HG03432 (cell line): ENCODE data around the gene FKBP7.
"Not testable (repeated sequence)": the region's sequence is repeated elsewhere in the genome, so short reads cannot be mapped to it uniquely, and the experiment has no call there.

Experiments used
- ATAC-seq: cut with Tn5 transposase; IDR thresholded peaks from one replicate; pipeline ENCODE4 v1.9.1; 2021; ENCODE audit warnings: mild to moderate bottlenecking, moderate library complexity; ENCODE audit not compliant: unreplicated experiment

The FKBP7 gene

DNA sequence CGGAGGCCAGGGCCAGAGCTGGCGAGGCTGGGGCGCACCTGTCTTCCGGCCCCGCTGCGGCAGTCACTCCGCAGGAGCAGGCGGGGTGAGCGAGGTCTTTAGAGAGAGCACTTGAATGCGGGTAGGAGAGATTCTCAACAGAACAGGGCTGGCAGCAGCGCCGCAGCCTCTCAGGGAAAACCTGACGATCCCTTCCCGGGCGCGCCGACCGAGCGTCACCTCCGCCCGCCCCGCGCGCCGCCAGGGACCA, 28.0 kb downstream of the FKBP7 start:
- peak; percentile 49 for ATAC-seq

DNA sequence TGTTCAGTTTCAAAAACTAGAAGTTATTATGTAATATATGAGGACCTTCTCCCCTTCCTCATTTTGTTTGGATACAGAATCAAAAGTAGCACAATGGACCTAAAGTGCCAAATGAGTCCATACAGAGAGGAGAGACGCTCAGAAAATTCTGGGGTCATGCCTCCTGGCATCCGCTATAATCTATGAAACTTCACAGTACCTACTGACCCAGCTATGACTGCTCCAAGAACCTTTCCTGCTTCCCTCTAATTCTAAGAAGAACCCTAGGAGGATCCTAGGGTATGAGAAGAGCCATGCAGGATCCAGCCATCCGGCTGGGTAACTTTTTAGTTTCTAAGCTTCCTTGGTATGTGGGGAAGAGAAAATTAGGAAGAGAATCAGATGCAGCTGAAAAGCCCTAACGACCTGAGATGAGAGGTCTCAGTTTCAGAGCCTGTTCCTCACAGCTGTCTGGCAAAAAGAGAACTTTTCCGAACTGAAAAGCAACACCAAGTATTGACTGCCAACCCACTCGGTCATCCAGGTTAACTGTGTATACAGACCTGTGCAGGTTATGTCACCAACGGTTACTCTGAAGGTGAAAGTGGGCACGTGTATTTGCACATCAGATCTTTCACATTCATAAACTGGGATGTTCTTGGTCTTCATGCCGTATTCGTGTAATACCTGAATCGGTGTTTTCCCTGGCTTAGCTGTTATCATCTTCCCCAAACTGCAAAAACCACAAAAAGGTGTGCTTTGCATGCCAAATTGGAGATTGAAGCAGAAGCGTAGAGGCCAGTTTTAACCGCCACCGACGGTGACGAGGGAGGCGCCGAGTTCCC, 28.5 kb downstream of the FKBP7 start:
- ATAC-seq, result no peak

DNA sequence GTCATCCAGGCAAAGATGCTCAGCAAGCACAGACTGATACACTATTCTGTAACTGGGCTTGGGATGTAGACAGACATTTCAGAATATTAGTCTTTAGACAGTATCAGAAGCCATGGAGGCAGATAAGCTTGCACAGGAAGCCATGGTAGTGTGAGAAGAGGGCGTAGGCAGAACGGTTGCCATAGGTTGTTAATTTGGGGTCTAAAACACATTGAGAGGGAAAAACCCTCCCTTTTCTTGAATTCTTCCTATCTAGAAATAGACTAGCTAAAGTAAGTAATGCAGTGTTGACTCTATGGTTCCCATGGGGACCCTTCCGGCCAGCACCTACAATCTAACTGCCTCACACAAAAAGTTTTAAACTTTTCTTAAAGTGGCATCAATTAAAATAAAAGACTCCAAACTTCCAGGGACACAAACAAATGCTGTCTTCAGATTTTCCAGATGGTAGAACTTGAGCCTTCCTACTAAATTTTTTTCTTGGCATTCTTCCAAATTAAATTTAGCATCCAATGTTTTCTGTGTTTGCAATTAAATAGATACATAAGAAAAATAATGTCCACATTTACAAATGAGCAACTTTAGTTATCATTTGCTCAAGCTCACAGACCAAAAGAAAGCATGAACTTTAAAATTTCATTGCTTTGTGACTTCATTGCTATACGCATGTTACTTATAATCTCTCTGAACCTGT, 29.3 kb downstream of the FKBP7 start:
- no peak for ATAC-seq

DNA sequence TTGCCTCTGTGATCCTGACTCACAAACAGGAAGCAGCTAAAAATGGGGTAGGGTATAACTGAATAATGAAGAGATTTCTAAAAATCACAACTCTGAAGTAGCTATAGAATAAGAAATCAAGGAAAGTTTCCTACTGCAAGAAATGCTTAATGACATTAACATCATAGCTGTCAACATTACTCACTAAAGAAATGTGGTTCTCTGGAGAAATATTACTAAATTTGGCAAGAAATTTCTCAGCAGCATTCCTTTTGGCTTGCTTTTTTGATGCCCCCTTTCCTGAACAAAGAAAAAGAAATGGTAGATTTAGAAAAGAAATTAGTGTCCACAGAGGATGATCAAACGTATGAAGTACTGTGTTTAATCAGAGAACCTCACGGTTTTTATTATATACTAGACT, 37.0 kb downstream of the FKBP7 start:
- ATAC-seq, result no peak

DNA sequence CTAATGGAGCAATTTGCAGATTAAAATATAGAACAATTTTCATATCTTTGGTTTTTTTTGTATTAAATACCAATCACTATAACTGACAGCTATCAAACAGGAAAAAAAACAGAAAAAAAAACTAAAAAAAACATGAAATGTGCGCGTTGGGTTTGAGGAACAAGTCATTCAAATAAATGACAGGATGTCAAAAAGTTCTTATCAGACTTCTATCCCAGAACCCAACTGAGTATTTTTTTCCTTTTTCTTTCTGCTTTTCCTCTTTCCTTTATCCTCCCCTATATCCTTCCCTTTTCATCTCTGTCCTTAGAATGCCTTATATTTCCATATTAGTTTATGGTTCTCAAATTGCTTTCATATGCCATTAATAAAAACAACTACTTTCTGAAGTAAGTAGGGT, 41.7 kb downstream of the FKBP7 start:
- ATAC-seq, result no peak

DNA sequence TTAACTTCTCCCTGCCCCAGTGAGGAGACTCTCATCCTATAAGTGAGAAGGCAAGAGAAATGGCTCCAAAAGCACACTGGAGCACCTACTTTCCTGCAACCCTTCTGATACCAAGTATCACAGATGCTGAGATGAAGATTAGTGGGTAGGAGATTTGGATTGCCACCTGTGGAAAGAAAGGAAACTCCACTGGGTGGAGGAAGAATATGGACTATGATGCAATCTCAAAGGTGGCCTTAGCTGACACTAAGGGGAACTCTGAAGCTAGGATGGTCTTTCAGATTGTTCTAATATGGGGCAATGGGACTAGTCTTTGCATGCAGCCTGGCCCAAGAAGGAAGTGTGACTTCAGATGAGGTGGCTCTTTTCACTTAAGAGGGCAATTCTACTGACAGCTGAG, 49.1 kb downstream of the FKBP7 start:
- no peak for ATAC-seq

DNA sequence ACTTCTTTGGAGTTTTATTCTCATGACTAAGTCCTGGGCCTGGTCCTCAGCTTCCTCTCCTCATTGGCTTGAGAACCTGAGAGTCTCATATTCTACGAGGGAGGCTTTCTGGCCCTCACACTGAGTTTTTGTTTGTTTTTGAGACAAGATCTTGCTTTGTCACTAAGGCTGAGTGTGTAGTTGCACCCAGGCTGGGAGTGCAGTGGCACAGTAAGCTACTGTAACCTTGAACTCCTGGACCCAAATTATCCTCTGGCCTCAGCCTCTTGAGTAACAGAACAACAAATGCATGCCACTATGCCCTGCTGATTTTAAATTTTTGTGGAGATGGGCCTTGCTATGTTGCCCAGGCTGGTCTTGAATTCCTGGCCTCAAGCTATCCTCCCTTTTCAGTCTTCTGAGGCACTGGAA, 50.0 kb downstream of the FKBP7 start:
- ATAC-seq, result no peak

DNA sequence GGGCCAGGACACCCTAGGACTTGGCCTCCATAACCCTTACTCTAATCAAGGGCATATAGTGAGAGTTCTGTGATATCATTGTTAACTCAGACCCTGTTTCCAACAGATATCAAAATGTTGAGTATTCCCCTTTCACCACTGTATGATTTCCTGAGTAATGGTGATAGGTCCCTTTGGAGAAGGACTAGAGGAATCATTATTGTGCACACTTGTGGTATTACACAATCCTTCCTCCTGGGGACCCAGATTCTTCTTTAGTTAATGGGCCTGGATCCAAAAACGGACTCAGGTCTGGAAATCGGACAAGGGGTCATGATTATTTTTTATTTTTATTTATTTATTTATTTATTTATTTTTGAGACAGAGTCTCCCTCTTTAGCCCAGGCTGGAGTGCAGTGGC, 50.9 kb downstream of the FKBP7 start:
- no peak for ATAC-seq

DNA sequence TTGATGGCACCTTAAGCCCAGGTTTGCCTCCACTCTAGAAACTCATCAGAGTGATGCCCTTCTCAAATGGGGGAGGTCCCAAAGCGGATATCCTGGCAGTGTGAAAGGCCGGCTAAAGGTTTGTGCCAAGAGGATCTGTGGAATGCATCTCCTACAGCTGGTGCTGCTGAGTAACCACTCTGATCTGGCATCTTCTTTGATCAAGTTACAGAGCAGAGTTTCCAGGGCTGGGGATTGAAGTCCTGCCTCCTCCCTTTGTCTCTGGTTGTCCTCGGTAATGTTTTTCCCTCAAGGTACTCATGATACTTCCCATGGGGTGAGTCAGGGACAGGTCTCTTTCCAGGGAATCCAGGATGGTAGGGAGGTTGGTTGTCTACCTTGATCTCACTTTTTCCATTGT, 52.0 kb downstream of the FKBP7 start:
- ATAC-seq, result no peak

DNA sequence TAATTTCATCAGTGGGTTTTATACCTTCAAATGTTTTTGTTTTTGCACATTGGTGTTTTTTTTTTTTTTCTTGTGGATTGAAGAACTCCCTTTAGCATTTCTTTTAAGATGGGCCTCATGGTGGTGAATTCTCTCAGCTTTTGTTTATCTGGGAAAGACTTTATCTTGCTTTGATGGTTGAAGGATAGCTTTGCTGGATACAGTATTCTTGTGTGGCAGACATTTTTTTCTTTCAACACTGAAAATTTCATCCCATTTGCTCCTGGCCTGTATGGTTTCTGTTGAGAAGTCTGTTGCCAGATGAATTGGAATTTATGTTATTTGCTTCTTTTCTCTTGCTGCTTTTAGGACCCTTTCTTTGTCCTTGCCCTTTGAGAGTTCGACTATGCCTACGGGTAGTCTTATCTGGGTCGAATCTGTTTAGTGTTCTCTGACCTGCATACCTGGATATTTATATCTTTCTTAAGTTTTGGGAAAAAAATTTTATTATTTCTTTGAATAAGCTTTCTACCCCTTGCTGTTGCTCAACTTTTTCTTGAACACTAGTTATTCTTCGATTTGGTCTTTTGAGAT, 53.1 kb downstream of the FKBP7 start:
- ATAC-seq, result no peak

DNA sequence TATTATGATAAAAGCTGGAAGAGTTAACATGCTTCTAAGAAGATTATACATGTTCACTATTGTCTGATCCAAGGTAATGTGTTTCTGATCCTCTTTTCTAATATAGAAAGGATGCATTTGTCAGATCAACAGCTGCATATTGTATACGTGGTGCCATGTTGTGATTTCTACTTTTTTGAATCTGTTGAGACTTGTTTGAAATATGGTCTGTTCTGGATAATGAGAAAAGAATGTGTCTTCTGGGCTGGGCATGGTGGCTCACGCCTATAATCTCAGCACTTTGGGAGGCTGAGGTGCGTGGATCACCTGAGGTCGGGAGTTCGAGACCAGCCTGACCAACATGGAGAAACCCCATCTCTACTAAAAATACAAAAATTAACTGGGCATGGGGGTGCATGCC, 54.7 kb downstream of the FKBP7 start:
- not testable (repeated sequence) for ATAC-seq

DNA sequence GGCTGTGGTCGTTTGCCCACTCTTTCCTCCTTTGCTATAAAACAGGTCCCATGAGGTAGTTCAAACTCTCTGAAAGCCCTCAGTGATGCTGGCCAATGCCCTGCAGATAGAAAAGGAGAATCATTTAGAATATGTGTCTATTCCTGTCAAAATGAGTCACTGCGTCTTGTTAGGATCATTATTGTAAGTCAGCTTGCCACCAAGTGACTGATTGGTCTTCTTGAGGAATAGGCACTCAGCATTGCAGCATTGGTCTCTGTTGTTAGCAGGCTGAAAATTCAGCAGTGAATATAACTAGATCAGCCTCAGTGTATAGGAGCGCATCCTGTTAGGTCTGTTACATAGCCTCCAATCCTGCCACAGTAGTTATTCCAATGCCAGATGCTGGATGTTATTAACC, 56.3 kb downstream of the FKBP7 start:
- ATAC-seq, result no peak

DNA sequence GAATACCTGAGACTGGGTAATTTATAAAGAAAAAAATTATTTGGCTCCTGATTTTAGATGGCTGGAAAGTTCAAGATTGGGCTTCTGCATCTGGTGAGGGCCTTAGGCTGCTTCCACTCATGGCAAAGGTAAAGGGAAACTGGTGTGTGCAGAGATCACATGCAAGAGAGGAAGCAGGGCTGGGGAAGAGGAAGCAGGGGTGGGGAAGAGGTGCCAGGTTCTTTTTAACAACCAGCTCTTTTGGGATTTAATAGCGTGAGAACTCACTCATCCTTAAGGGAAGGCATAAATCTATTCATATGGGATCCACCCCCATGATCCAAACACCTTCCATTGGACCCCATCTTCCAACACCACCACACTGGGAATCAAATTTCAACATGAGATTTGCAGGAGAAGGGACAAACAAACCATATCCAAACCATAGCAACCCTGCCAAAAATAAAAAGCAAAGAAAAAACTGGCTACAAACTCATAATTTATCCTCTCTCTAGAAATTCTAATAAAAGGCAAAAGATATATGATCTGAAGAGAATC, 57.9 kb downstream of the FKBP7 start:
- ATAC-seq, result no peak

DNA sequence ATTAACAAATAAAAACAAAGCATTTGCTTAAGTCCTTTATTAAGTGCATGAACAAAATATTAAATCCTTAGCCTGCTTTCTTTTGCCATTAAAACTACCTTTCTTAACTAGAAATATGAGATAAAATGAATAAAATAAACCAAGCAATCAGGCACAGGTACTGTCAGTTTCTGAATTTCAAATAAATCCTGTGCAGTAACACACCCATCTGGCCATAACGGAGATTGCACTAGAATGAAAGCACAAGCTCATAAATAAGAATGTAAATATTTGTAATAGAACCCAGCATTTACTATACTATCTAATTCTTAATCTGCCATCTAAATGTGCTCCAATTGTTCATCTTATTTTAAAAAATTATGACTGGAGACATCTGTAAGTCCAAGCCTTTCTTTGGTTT, 59.3 kb downstream of the FKBP7 start:
- ATAC-seq, result no peak

DNA sequence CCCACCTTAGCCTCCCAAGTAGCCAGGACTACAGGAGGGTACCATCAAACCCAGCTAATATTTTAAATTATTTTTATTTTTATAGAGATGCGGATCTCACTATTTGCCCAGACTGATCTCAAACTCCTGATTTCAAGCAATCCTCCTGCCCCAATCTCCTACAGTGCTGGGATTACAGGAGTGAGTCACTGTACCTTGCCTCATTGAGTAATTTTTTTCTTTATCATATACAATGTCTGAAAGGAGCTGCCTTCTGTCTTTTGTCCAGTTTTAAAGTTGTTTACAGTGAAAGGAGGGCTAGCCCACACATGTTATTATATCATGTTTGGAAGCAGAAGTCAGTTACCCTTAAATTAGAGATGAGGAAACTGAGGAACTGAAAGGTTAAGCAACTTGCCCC, 60.0 kb downstream of the FKBP7 start:
- ATAC-seq, result no peak

DNA sequence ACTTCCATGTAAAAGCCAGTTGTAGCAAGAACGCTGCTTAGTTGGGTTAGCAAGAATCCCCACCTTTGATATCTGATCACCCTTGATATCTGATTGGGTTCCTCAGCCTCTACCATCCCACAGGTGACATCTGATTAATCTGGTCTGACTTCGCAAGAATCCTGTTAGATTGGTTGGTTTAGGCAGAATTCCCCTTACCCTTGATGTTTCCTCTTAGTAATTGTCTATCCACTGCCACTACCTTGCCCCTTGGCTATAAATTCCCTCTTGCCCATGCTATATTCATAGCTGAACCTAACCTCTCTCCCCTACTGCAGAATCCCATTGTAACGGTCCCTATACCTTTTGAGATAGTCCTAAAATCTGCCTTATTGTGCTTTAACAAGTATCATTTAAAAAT, 60.5 kb downstream of the FKBP7 start:
- no peak for ATAC-seq

DNA sequence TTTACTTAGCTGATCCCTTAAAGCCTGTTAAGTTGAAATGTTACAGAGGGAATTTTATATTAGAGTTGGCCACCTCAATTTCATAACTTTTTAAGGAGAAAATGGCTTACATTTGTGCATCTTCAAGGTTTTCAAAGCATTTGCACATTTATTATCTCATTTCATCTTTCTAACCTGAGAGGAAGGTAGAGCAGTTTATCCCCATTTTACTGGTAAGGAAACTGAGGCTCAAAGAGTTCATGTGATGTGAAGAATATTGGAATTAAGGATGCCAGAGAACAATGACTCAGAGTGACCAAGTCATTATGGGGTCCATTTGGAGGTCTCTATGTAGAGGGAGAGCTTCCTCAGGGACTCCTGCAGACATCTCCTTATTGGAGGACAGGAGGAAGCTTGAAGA, 62.4 kb downstream of the FKBP7 start:
- no peak for ATAC-seq

DNA sequence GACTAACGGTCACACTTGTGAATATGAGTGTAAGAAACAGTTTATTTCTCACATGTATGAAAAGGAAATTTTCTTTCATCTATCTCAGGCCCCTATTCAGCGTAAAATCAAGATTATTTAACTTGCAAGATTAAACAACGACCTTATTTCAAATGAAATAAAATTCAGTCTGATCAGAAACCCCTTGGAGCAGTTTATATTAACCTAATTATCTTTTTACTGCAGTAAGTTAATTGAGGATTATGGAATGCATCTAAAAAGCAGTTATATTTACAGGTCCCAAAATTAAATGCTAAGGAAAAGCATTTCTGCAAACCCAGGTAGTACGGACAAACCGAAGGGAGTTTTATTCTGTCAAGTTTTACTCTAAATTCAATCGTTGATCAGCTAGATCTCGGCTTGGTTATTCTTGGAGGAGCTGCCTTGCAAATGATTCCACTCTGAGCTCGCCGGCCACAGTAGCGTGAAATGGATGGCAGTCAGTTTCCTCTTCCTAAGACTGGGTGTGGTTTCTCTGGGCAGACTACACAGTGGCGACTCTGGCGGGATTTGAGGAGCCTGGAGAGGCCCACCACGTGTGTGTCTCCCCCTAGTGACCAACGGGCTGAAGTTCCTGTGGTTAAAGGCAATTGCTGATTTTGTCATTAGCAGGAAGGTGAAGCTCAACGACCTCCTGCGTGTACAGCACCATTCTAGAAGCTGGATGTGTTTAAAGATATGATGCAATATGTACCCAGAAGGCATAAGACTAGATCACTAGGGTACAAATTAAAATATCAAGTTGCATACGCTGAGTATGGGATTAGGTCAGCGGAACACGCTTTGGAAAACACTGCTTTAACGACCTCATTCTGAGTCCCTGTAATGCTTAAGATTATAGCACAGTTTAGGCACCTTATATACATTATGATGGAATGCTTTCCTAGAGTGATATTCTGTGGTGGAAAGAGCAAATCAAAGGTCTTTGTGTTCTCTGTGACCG, 63.8 kb downstream of the FKBP7 start:
- peak; percentile 77 for ATAC-seq
